ENCODE measurements around the gene IFITM10.
"Not testable (repeated sequence)": the region's sequence is repeated elsewhere in the genome, so short reads cannot be mapped to it uniquely, and the experiment has no call there.

The IFITM10 gene

GRCh38 chr11:1689250-1690166 lies 60.9 kb downstream of the IFITM10 start:
- DNase-seq, result not testable (repeated sequence)

- DNase-seq, result not testable (repeated sequence)
Measured at GRCh38 chr11:1688336-1688947, 62.0 kb downstream of the IFITM10 start.

GRCh38 chr11:1686220-1686619 lies 64.2 kb downstream of the IFITM10 start:
- not testable (repeated sequence) for DNase-seq

- not testable (repeated sequence) for DNase-seq
Measured at GRCh38 chr11:1684886-1685874, 65.2 kb downstream of the IFITM10 start.

GRCh38 chr11:1683904-1684572 lies 66.4 kb downstream of the IFITM10 start:
- DNase-seq, result not testable (repeated sequence)

GRCh38 chr11:1683216-1683615 lies 67.2 kb downstream of the IFITM10 start:
- not testable (repeated sequence) for DNase-seq

Measured in right forelimb (tissue), 1 donor.